GM18951 (cell line): ENCODE measurements around the gene CNTNAP2.

Source experiments
- POLR2A ChIP-seq: IDR thresholded peaks from 4 replicates; pipeline ENCODE4 v1.6.1; 2011; ENCODE audit warnings: mild to moderate bottlenecking; ENCODE audit not compliant: insufficient read length, insufficient read depth; ENCODE audit errors: extremely low read depth
- in situ Hi-C: fragments of 300-500 bp; cut with MboI; formaldehyde crosslinking; loops from one replicate; pipeline ENCODE4 v1.12.0; 2022; ENCODE audit warnings: low sequenced_read_pairs, mixed read lengths, inconsistent platforms; ENCODE audit not compliant: unreplicated experiment

CNTNAP2 gene

DNA sequence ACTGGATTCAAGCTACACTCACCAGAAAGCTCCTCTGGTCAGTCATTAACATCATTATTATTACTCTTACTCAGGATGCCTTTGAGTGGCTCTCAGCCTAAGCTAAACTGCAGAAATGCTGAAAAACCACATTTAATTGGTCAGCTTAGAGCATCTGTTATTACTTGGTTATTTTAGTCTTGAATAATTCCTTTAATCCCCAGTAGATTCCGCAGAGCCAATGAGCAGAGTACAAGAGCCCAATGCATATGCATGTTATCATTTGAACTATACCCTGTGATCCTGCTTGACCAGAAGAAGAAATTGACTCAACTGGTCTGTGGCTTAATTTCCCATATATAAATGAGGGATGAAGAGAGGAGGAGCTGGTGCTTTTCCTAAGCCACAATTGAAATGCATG, 2056.3 kb downstream of the CNTNAP2 start:
- TF ChIP-seq POLR2A, result no peak
- in situ Hi-C loops, result no loop called here

DNA sequence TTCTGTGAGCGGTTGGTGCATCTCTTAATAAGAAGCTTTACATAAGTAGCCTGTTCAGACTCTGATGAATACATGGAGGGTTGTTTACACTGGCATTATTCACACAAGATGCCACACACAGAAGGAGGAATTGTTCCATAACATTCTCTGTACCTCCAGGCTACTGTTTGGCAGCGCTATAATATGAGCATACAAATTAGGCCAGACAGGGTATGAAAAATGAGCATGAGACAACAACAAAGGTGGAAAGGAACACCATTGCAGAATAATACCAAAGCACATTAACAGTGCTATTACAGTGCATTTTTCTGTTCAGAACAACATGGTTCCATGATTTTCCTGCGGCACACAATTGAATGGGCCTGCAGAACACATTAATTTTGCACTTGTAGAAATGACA, 2056.8 kb downstream of the CNTNAP2 start:
- in situ Hi-C loops, result no loop called here
- TF ChIP-seq POLR2A, result no peak

DNA sequence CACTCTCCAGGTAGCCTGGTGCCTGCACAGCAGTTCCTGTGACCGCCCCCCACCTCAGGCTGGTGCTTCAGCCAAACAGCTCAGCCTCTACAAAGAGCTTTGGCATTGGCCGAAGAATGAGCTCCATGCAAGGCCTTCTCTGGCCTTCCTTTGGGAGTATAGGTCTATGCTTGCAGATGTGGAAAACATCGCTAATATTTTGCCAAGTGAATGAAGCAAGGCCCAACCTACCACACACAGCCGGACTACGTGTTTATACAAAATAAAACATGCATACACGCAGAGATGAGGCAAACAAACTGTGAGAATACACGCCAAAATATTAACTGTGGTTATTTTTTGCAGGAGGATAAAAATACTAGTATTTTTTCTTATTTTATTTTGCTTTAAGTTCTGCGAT, 2057.8 kb downstream of the CNTNAP2 start:
- no peak for TF ChIP-seq POLR2A
- in situ Hi-C loops, result no loop called here

DNA sequence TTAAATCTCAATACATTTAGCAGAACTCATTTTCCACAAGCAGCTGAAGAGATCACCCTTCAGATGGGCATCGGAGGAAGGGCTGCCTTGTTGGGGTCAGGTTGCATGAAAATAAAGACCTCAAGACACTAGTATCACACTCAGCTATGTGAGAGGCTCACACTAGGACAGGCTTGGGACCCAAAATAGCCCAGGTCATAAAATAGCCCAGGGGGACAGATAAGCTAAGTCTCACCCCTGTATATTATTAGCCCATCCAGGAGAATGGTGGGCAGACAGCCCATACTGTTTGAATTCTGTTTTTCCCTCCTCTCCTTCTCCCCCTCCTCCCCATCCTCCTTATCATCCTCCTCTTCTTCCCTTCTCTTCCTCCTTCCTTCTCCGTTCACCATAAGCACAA, 2058.9 kb downstream of the CNTNAP2 start:
- in situ Hi-C loops, result no loop called here
- TF ChIP-seq POLR2A, result no peak

DNA sequence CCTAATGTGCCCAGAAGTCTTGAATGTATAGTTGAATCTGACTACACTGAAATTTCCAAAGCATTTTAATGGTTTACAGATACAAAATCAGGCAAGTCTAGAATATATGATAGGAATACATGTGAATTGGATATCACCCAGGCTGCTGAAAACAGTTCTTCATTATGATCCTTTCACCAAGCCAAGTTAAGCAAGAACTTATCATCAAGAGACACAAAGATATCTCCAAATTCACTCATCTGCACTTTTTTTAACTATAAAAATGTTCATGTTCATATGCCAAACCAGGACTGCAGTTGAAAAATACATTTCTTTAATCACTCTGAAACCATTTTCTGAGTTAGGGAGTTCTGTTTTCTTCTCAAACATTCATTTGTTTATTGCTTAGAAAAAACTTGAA, 2061.4 kb downstream of the CNTNAP2 start:
- TF ChIP-seq POLR2A, result no peak
- in situ Hi-C loops, result no loop called here

DNA sequence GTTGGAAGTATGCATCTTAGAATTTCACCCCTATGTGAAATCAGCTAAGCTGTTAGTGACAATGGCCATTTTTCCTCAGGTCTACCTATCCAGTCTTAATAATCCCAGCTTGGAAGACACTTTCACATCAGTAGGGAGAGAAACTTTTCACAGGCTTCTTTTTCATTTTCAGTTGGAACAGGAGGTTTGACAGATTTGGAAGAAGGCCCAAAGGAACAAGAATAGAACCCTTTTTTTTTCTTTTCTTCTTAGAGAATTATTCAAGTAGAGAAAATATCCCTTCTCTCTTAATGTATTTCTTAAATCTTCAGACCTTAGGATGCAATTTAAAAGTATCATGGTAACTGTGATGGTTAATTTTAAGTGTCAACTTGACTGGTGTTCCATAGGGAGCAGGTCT, 2063.5 kb downstream of the CNTNAP2 start:
- in situ Hi-C loops, result no loop called here
- no peak for TF ChIP-seq POLR2A

DNA sequence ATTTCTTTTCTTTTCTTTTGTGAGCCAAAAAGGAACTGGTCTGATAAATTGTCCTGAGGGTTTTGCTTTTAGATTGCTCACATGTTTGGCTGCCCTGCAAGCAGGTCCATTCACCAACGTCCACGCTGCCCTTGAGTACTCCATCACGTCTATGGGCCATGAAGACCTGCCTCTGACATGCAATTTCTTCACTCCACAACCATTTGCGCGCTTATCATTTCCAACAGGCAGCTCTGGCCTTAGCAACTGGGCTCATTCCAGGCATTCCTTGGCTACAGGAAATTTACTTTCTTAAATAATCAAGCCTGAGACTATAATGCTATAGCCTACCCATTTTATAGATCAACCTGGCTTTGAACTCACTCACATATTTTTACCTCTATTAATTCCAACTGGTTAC, 2065.7 kb downstream of the CNTNAP2 start:
- TF ChIP-seq POLR2A, result no peak
- in situ Hi-C loops, result no loop called here

DNA sequence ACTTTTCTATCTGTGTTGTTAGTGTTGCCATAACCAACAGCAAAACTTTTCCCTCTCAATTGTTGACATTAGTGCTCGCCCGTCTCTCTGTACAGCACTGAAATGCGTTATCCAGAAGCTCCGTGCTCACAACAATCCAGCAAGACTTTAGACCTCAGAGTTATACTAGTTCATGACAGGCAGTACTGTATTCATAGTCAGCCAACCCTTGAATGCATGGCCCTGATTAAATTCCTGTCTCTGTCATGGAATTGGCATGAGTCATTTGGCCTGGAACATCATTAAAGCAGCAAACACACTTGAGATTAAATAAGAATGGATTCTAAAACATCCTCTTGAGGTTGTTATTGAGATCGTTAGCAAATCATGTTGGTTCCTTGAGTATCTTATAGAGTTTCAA, 2068.4 kb downstream of the CNTNAP2 start:
- no peak for TF ChIP-seq POLR2A
- in situ Hi-C loops, result no loop called here

DNA sequence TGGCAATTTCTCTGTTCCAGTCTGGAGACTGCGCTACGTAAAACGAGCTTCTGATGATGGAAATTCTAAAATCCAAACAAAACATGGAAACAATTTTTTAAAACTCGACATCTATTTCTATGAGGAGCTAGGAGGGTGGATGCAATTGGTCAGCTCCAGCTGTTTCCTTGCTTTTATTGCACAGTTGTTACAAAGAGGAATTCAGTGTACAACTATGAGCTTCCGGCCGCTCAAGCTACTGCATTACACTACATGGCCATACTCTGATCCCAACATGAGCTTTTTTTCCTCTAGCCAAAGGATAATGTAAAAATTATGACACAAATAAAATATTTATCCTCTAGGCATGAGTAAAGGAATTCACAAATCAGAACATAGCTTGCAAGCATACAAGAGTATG, 2070.9 kb downstream of the CNTNAP2 start:
- in situ Hi-C loops, result no loop called here
- no peak for TF ChIP-seq POLR2A

DNA sequence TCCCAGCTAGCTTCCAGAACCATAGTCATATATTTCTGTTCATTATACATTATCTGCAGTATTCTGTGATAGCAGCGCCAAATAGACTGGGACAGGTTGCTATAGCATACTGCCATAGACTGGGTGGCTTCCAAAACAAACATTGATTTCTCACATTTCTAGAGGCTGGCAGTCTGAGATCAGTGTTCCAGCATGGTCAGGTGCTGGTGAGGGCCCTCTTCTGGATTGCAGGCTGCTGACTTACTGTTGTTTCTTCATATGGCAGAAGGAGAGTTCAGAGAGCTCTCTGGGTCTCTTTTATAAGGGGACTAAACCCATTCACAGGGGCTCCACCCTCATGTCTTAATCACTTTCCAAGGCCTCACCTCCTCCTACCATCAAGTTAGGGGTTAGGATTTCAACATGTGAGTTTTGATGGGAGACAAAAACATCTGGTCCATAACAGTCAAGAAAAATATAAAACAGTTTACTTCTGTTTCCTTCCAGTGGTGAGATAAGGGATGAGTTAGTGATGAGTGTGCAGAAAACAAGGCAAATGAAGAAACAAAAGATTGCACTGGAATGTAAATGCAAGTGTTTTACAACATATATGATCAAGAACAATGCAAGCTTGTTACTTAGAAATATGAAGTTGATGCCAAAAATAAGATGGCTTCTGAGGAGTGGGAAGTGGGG, 2074.9 kb downstream of the CNTNAP2 start:
- in situ Hi-C loops, result no loop called here
- no peak for TF ChIP-seq POLR2A

DNA sequence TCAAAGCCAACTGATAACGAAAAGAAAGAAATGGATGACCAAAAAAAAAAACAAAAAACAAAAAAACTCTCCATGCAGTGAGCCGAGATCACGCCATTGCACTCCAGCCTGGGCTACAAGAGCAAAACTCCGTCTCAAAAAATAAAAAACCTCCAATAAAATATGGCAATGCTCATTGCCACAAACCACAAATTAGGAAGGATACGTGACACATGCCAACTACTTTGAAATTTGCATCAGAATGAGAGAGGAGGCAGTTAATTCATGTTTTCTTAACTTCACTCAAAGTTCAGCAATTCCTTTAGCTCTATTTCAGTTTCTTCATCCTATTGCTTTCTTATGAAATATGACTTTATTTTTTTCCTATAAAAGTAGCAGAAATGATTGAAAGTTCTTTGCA, 2075.9 kb downstream of the CNTNAP2 start:
- in situ Hi-C loops, result no loop called here
- no peak for TF ChIP-seq POLR2A

DNA sequence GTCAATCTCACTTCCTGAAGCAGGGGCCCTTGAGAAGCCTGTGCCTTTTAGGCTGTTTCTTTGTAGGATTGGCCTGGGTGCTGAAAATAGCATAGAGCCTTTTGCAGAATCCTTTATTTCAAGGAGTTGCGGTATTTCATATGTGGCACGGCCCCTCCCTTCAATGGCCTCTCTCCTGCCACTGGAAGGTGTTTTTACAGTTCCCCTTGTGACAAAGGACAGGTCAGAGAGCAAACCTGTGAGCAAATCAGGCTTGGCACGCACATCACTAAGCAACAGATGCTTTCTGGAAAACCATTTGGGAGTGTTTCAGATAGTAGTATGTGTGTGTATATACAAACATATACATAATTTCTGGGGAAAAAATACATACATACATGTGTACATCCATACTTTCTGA, 2085.4 kb downstream of the CNTNAP2 start:
- in situ Hi-C loops, result no loop called here
- no peak for TF ChIP-seq POLR2A

DNA sequence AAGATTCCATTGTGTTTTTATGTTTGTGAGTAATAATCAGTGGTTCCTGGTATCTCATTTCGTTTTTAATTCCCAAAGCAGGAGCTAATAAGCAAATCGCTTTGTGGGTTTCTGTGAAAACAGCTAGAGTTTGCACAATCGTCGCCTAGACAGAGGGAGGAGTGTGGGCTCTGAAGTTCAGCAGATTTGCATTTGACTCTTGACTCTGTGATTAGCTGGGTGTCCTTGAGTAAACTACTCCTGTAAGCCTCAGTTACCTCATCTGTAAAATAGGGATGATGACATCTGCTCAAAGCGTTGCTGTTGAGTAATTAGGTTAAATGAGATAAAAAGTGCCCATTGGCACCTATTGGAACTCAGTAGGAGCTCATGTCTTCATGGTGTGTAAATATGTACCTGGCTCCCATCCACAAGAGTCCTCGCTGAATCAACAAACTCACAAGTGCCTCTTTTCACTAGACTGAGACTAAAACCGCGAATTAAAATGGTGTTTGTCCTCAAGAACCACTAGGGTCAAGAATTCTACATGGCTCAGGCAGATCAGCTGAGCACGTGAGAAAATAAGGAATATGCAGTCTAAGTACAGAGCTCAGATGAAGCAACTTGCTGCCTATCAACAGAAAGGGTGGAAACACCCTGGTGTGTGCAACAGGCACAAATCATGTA, 2088.2 kb downstream of the CNTNAP2 start:
- in situ Hi-C loops, result no loop called here
- TF ChIP-seq POLR2A, result no peak

DNA sequence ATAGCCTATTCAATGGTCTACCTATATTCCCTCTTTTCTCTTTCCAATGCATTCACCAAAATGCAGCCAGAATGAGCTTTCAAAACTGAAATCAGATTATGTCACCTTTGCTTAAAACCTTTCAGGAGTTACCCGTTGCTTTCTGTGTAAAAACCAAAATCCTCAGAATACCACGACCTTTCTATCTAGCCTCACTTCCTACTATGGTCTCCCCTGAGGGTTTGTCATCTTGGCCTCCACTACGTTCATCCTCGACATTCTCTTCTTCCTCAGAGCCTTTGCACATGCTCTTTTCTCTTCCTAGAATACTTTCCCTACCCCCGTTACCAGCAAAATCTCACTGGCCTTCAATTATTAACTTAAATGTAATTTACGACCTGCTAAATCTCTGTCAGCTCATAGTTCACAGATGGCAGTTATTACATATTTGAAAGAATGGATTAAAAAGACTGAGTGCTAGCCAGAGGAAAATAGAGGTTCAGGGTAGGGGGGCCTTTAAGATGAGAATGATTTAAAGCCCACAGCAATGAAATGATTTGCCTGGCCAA, 2093.1 kb downstream of the CNTNAP2 start:
- in situ Hi-C loops, result no loop called here
- no peak for TF ChIP-seq POLR2A
